ENCODE data around the gene IGSF21.
A peak's percentile ranks its signal among the peaks of the same experiment; 100 is the strongest.

Gene IGSF21

DNA sequence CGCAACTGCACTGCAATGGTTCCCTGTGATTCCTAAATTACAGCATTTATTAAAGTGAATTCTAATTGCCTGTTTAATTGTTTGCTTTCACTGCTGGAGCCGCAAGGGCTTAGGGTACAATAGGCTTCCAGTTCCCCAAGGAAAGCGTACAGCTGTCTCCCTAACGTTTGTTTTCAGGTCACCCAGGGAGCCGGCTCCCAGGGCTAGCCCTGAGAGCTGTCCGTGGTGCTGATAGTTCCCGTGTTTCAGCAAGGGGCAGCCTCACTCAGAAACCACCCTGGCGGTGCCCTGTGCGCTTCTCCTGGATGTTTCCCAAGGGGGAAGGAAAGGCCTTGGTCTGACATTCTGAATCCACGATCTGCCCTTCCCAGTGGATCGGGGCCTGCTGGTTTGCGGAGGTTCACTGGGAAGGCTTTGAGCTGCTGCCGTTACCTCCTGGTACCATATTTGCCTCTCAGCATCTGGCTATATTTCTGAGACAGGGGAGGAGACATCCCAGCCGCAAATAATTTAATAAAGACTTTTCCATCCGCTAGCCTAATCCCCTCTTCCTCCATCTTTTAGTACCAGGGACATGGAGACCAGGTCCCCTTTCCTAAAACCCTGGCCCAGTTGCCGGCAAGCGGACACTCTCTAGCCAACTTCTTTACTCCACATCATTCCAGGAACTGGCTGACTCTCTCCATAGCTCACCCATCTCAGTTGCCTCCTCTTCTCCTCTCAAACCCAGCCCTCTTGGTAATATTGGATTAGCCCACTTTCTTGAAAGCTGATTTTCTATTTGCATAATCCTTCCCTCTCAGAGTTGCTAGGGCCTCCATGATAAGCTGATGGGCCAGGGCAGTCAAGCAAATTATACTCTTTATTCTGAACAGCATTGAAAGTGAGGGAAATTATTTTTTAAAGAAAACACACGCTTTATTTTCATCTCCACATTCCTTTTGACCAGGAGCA, 149.0 kb downstream of the IGSF21 start:
- DNase-seq, result peak in 4 of 58 donors; percentile 3 to 11 (median 6)

DNA sequence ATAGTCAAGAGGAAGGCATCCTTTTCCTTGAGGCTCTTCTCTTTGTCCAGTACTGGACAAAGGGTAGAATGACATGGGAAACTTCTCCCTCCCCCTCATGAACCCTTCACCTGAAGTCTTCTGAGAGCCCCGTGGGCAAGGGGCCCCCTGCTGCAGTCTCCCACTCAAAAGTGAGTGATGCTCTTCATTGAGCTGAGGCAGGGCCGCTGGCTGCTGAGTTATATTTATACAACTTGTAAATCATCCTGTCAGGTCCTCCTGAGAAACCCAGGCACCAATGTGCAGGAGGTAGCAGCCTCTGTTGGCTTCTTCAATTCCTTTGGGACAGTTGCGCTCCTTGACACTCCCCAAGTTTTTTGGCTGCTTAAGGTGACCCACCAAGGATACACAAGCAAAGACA, 150.2 kb downstream of the IGSF21 start:
- DNase-seq, result no peak

DNA sequence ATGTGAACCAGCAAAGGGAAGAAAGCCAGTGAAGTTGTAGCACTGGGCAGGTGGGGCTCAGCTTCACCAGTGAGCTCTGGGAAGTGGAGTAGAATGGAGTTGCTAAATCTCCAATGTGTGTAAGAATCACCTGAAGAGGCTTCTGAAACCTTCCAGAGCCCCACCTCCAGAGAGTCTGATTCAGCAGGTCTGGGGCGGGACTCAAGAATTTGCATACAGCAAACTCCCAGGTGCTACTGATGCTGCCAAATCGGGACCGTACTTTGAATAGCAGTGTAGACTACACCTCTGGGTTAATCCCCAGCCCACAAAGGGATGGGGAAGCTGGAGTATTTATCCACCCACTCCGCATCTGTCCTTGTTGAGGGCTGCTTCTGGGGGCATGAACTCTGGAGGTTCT, 154.3 kb downstream of the IGSF21 start:
- no peak for DNase-seq

DNA sequence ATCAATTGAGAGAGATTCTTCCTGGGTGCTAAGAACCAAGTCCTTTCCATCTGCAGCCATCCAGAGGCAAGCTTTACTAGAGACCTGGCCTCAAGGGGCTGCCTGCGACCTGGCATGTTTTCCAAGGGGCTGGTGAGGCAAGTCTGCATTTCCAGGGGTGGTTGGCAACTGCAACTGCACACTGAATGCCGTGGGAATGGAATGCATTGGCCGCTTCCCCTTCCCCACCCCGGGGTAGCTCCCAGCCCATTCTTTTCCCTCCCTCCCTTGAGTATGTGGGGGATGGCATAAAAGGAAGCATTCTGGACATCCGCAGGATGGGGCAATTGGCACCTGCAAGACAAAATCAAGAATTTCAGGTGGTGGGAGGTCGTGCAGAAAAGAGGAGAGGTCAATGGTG, 155.1 kb downstream of the IGSF21 start:
- no peak for DNase-seq

GRCh38 chr1:18263547-18264120, 156.0 kb downstream of the IGSF21 start:
- DNase-seq, result no peak

DNA sequence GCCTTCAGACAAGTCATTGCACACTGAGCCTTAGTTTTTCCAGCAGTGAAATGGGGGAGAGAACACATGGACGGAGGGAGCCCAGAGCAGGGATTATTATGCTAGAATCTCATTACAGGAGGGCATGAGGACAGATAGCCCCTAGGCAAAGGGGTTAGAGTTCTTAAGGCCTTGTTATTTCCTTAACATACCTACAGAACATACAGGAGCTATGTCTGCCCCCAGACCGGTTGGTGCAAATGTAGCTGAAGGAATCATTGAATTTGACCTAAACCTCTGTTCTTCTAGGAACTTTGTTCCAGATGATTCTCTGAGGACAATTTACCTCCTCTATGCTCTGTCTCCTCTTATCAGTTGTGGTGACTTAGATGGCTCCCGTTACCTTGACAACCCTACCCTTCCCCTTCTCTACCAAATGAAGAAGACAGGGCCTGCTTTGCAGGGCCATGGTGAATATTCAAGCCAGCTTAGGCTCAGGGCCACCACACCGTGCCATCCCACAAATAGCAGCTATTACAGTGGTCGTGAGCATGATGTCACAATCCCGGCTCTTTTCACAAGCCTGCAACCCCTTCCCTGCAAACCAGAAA, 156.9 kb downstream of the IGSF21 start:
- no peak for DNase-seq

- DNase-seq, result no peak
Measured at GRCh38 chr1:18265641-18266040, 158.0 kb downstream of the IGSF21 start.

- DNase-seq, result no peak
Measured at GRCh38 chr1:18266391-18266790, 158.8 kb downstream of the IGSF21 start.

- no peak for DNase-seq
Measured at GRCh38 chr1:18271336-18271735, 163.7 kb downstream of the IGSF21 start.

DNA sequence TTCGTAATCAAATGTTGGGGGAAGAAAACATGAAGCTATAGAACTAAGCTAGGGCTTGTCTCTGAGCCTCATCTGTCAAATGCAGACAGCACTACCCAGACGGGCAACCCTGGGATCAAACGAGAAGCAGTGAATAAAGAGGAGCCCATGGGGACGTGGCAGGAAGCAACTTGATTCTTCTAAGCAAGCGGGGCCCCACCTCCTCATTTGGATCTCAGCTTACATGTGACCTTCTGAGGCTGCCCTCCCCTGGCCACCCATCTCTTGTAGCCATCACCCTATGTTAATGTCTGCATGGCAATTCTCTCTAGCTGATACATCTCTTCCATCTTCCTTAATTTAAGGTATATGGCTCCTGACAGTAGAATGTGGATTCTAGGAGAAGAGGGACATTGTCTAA, 171.3 kb downstream of the IGSF21 start:
- DNase-seq, result no peak

GRCh38 chr1:18279351-18280074, 171.9 kb downstream of the IGSF21 start:
- peak in 1 of 58 donors; percentile 11 for DNase-seq

GRCh38 chr1:18280956-18281355, 173.4 kb downstream of the IGSF21 start:
- DNase-seq, result no peak

GRCh38 chr1:18282851-18283600, 175.4 kb downstream of the IGSF21 start:
- DNase-seq, result peak in 20 of 58 donors; percentile 10 to 67 (median 38)

GRCh38 chr1:18283601-18284385, 176.2 kb downstream of the IGSF21 start:
- peak in 7 of 58 donors; percentile 8 to 57 (median 22) for DNase-seq

DNA sequence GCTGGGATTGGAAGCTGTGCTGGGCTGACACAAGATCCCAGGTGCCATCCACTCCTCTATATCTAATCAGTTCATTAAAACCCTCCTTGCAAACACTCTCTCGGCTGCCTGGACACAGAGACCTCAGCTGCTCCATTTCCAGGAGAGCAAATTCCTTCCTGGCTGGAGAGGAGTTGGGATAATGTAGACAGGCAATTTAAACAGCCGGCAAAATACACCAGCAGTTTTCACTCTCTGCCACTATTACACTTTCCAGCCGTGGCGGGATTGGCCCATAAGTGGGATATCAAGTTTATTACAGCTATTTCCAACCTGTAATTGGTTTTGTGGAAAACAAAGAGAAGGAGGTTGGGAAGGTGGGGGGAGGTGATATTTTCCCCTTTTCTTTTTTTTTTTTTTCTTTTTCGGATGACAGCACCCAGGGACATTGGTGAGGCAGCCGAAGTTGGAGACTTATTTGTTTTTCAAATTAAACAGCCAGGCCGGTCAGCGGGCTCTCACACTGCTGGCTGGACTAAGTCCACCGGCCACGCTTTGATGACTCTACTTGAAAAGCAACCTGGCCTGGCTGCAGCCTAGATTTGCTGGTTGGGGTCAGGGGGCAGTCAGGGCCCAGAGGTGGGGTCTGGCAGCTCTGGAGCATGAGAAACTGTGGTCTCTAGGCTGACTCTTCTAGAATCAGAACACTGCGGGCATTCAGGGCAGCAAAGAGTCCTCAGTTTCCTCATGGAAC, 177.4 kb downstream of the IGSF21 start:
- DNase-seq, result no peak

GRCh38 chr1:18285538-18285924, 177.9 kb downstream of the IGSF21 start:
- DNase-seq, result no peak

DNA sequence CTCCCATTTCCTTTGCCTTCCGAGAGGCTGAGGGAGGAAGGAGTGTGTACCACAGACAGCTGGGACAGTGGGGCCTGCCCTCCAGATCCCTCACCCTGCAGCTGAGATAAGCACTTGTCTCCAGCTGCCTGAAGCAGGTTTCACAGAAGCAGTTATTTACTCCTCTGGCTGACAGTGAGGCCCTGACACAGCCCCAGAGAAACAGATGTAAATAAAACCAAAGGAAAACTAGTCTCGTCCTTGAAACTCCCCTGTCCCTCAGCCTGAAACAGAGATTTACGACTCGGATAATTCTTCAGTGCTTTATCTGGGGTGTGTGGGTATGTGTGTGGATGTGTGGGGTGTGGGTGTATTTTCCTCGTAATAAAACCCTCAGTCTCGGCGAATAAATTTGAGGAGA, 181.1 kb downstream of the IGSF21 start:
- no peak for DNase-seq

DNA sequence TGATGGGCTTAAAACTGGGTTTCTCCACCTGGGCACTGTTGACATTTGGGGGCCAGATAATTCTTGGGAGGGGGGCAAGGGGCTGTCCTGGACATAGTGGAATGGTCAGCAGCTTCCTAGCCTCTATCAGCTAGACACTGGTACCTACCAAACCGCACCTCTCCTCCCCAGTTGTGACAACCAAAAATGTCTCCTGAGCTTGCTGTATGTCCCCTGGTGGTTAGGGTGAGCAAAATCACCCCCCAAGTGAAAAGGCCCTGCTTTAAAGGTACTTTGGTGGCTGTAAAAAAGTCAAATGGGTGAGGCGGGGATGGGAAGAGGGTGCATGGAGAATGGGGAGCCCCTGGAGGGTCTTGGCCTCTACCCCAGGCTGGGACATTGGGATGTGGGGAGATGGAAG, 182.0 kb downstream of the IGSF21 start:
- DNase-seq, result no peak

- peak in 1 of 58 donors; percentile 12 for DNase-seq
Measured at GRCh38 chr1:18290740-18291412, 183.3 kb downstream of the IGSF21 start.
